Measurements from ENCODE around the gene PLOD2.

DNA sequence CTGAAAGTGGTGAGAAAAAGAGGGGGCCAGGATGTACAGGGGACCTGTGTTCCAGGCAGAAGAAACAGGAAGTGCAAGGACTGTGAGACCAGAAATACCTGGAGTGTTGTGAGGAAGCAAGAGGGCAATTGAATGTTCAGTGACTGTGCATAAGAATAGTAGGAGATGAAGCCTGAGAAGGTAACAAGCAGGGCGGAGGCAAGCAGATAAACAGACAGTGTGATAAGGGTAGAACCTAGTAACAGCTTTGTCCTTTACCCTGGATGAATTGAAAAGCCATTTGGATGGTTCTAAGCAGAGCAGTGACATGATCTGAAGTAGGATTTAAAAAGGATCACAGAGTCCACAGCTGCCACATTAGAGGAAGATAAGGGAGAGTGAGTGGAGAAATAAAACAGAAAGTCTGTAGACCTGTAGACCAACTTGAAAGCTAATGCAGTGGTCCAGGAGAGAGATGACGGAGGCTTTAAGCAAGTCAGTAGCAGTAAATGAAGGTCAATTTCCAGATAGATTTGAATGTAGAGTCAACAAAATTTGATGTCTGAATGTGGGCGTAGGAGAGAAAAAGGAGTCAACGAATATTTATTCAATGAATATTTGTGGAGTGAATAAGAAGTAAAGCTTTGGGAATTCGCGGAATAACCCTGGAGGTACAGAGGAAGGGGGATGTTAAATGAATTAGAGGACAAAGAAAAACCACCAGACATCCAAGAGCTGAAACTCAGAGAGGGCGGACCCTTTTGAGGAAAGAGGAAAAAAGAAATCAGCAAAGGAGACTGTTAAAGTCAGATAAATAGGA lies 4.2 kb upstream of the PLOD2 start:
- no peak for TF ChIP-seq CTCF (IDR thresholded peaks at IDR 0.05)
- no peak for TF ChIP-seq POLR2A (IDR thresholded peaks at IDR 0.05)
